ENCODE results near the gene ALPL.

DNA sequence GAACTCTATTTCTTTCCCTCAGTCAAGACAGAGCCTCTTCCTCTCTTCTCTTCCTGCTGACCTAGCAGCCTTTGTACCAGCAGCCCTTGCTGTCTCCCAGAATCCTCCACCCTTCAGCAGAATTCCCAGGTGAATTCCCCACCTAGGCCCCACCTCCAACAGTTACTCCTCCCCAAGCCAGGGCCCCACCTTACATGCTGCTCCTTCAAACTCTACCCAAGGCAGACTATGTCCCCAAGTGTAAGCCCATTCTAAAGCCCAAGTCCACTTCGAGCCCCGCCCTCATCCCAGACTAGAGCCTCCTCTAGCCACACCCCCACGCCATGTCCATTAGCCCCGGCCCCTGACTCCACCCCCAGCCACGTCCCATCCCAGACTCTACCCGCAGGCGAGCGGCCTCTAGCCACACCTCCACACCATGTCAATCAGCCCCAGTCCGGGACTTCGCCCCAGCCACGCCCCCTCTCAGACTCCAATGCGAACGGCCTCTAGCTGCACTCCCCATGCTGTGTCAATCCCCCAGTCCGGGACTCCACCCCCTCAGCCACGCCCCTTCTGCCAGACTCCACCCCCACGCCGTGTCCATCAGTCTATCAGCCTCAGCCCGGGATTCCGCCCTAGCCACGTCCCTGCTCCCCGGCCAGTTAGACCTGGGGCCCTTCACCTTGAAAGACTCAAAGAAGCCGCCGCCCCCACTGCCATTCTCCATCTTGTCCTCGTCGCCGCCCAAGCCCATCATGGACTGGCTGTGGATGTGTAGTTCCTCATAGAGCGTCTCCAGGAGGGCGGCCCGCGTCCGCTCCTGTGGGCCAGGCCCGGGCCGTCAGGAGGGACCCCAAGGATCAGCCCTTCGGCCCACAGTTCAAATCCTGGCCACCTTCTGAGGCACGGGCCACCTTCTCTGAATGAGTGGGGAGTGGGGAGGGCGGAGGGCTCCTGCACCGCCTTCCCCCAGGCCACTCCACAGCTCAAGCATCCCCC, 98.6 kb downstream of the ALPL start:
- TF ChIP-seq, protein P1, sequence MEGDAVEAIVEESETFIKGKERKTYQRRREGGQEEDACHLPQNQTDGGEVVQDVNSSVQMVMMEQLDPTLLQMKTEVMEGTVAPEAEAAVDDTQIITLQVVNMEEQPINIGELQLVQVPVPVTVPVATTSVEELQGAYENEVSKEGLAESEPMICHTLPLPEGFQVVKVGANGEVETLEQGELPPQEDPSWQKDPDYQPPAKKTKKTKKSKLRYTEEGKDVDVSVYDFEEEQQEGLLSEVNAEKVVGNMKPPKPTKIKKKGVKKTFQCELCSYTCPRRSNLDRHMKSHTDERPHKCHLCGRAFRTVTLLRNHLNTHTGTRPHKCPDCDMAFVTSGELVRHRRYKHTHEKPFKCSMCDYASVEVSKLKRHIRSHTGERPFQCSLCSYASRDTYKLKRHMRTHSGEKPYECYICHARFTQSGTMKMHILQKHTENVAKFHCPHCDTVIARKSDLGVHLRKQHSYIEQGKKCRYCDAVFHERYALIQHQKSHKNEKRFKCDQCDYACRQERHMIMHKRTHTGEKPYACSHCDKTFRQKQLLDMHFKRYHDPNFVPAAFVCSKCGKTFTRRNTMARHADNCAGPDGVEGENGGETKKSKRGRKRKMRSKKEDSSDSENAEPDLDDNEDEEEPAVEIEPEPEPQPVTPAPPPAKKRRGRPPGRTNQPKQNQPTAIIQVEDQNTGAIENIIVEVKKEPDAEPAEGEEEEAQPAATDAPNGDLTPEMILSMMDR (IDR thresholded peaks at IDR 0.05): no peak
- TF ChIP-seq POLR2A (IDR thresholded peaks at IDR 0.05): no peak

Data from uterus (tissue), 2 donors.